HepG2 (cell line): ENCODE data around the gene FBXO24. TPM values are rescaled to one million over a fixed set of nuclear protein-coding genes. Genes with fewer than 3 reads are reported as not detected.
A peak's percentile ranks its signal among the peaks of the same experiment; 100 is the strongest.

Experiments
- ATAC-seq: fragments of 200-7000 bp; cut with Tn5 transposase; 3 replicates; pipeline ENCODE4 v1.9.1; 2020; ENCODE audit warnings: mild to moderate bottlenecking, moderate library complexity
- BruUV-seq: library from RNA; stranded (reverse); fragments of 400-500 nt; replicated peaks from 2 replicates; lab custom pipeline; 2021; lab: Mats Ljungman, UMichigan
- CTCF ChIA-PET: fragments of 300-600 bp; formaldehyde crosslinking; extraction: SDS; loops from one replicate; lab custom pipeline; 2021; ENCODE audit warnings: low total read pairs, inconsistent platforms, low intra/inter-chr PET ratio; lab: Yijun Ruan, JAX
- POLR2A ChIA-PET: fragments of 350-600 bp; sonication (Branson Sonifier 250); formaldehyde crosslinking; loops from one replicate; lab custom pipeline; 2020; ENCODE audit warnings: antibody characterized with exemption, inconsistent platforms; lab: Yijun Ruan, JAX
- DNase-seq: peaks from one replicate; pipeline ENCODE4 v3.0.0-alpha.2; 2015; ENCODE audit warnings: low spot score
- FAIRE-seq: peaks from 3 replicates; lab custom pipeline; 2011; peaks lifted over from hg19 to GRCh38; lab: Jason Lieb, UNC
- H2AFZ ChIP-seq: one replicate; pipeline ENCODE4 v1.6.1; 2011; ENCODE audit warnings: low read length, inconsistent platforms
- H3K27ac ChIP-seq: fragments of 300-600 bp; 3 replicates; pipeline ENCODE4 v1.8.0; 2011; ENCODE audit warnings: mixed run types, mild to moderate bottlenecking, mixed read lengths, low read length, inconsistent platforms; ENCODE audit not compliant: insufficient read depth; ENCODE audit errors: extremely low read length
- H3K27me3 ChIP-seq, 2 experiments: fragments of 200-600 bp in 1 of 2; 2 replicates in 1 of 2; 3 replicates in 1 of 2; pipeline versions ENCODE4 v1.6.0 to v1.8.0; 2011; ENCODE audit warnings: low read length in 2 of 2, mild to moderate bottlenecking in 2 of 2, moderate library complexity in 2 of 2, inconsistent platforms in 1 of 2; ENCODE audit not compliant: insufficient read depth in 2 of 2, control insufficient read depth in 1 of 2
- H3K36me3 ChIP-seq, 2 experiments: fragments of 200-600 bp in 1 of 2; replicated peaks in 1 of 2; 2 replicates in 1 of 2; 3 replicates in 1 of 2; pipeline versions ENCODE4 v1.5.1 to v1.8.0; 2011; ENCODE audit warnings: low read length in 2 of 2, inconsistent platforms in 1 of 2; ENCODE audit not compliant: insufficient read depth in 2 of 2, control insufficient read depth in 1 of 2
- H3K4me1 ChIP-seq: 2 replicates; pipeline ENCODE4 v1.5.1; 2012; ENCODE audit warnings: low read length, inconsistent platforms; ENCODE audit not compliant: insufficient read depth
- H3K4me2 ChIP-seq: 2 replicates; pipeline ENCODE4 v1.6.0; 2011; ENCODE audit warnings: low read depth, low read length, inconsistent platforms
- H3K4me3 ChIP-seq, 3 experiments: fragments of 200-600 bp in 1 of 3; sonication (generic), shearing (Covaris generic) in 1 of 3; replicated peaks in 1 of 3; 2 replicates each; pipeline ENCODE4 v1.5.1; 2011 to 2016; ENCODE audit warnings: low read length in 3 of 3, inconsistent platforms in 2 of 3, low read depth in 2 of 3, mild to moderate bottlenecking in 2 of 3, control low read depth in 1 of 3, mixed read lengths in 1 of 3; ENCODE audit not compliant: insufficient read depth in 1 of 3
- H3K79me2 ChIP-seq: one replicate; pipeline ENCODE4 v1.6.1; 2011; ENCODE audit warnings: low read length, inconsistent platforms; ENCODE audit not compliant: insufficient read depth
- H3K9ac ChIP-seq: 2 replicates; pipeline ENCODE4 v1.6.0; 2011; ENCODE audit warnings: mild to moderate bottlenecking, low read depth, low read length, inconsistent platforms; ENCODE audit not compliant: insufficient read depth
- H3K9me3 ChIP-seq: 2 replicates; pipeline ENCODE4 v1.5.1; 2012; ENCODE audit warnings: mild to moderate bottlenecking, low read length
- H4K20me1 ChIP-seq: 2 replicates; pipeline ENCODE4 v1.6.0; 2011; ENCODE audit warnings: inconsistent platforms, mild to moderate bottlenecking, low read length, moderate library complexity; ENCODE audit not compliant: insufficient read depth
- ERF ChIP-seq: IDR thresholded peaks from 2 replicates; pipeline ENCODE4 v1.6.1; 2018; ENCODE audit warnings: missing biosample characterization, missing genetic modification reagents
- EZH2 ChIP-seq: conservative IDR thresholded peaks from 2 replicates; pipeline ENCODE4 v1.6.1; 2012; ENCODE audit warnings: mild to moderate bottlenecking, low read depth, low read length, moderate library complexity
- GZF1 ChIP-seq: sonication (generic); formaldehyde crosslinking; IDR thresholded peaks from 2 replicates; pipeline ENCODE4 v1.5.1; 2020; ENCODE audit warnings: mild to moderate bottlenecking, missing genetic modification reagents
- HINFP ChIP-seq: sonication (generic); formaldehyde crosslinking; IDR thresholded peaks from 2 replicates; pipeline ENCODE4 v1.4.0; 2020; ENCODE audit warnings: low read depth, mild to moderate bottlenecking, missing genetic modification reagents
- KAT2B ChIP-seq: fragments of 150-350 bp; IDR thresholded peaks from 2 replicates; pipeline ENCODE4 v1.6.1; 2014; ENCODE audit warnings: low read depth, low read length, borderline replicate concordance
- KLF16 ChIP-seq, 2 experiments: sonication (generic) in 1 of 2; formaldehyde crosslinking in 1 of 2; IDR thresholded peaks; 2 replicates each; pipeline versions ENCODE4 v1.6.1 to v1.8.0; 2016 to 2023; ENCODE audit warnings: missing genetic modification reagents in 2 of 2, missing compliant biosample characterization in 1 of 2
- KMT2B ChIP-seq: IDR thresholded peaks from 2 replicates; pipeline ENCODE4 v1.6.1; 2016; ENCODE audit warnings: missing genetic modification reagents, missing compliant biosample characterization
- MEF2D ChIP-seq: sonication (generic); formaldehyde crosslinking; IDR thresholded peaks from 2 replicates; pipeline ENCODE4 v1.5.1; 2020; ENCODE audit warnings: mild to moderate bottlenecking, missing genetic modification reagents
- NFE2L2 ChIP-seq: fragments of 150-350 bp; IDR thresholded peaks from 2 replicates; pipeline ENCODE4 v1.6.1; 2014; ENCODE audit warnings: low read length
- PAWR ChIP-seq: sonication (generic); formaldehyde crosslinking; IDR thresholded peaks from 2 replicates; pipeline ENCODE4 v1.4.0; 2020; ENCODE audit warnings: missing genetic modification reagents, mild to moderate bottlenecking, borderline replicate concordance
- SETDB1 ChIP-seq: sonication (generic); formaldehyde crosslinking; IDR thresholded peaks from 2 replicates; pipeline ENCODE4 v1.5.1; 2020; ENCODE audit warnings: missing genetic modification reagents, mild to moderate bottlenecking, borderline replicate concordance
- ZFP36 ChIP-seq: fragments of 150-350 bp; IDR thresholded peaks from 2 replicates; pipeline ENCODE4 v1.6.1; 2018; ENCODE audit warnings: borderline replicate concordance, low read length, low read depth; ENCODE audit not compliant: partially characterized antibody
- ZNF446 ChIP-seq: sonication (generic); formaldehyde crosslinking; IDR thresholded peaks from 2 replicates; pipeline ENCODE4 v1.5.0; 2020; ENCODE audit warnings: mild to moderate bottlenecking, missing genetic modification reagents
- ZNF607 ChIP-seq: sonication (generic); formaldehyde crosslinking; IDR thresholded peaks from 2 replicates; pipeline ENCODE4 v1.5.1; 2020; ENCODE audit warnings: missing genetic modification reagents, mild to moderate bottlenecking, borderline replicate concordance
- ZNF724P ChIP-seq: sonication (generic); formaldehyde crosslinking; IDR thresholded peaks from 2 replicates; pipeline ENCODE4 v1.8.0; 2022; ENCODE audit warnings: missing genetic modification reagents, borderline replicate concordance
- WGBS: methylation state at CpG from one replicate; pipeline ENCODE4 v1.1.6; 2017; ENCODE audit warnings: low lambda C conversion rate; 5-methylcytosine and 5-hydroxymethylcytosine counted together
- in situ Hi-C: cut with HindIII; loops from 2 replicates; pipeline ENCODE4 v1.10.0; 2017; ENCODE audit warnings: low pct_unique_long_range_greater_than_20kb; ENCODE audit not compliant: extremely low pct_ligation_motif_present
- intact Hi-C: fragments of 100-400 bp; cut with micrococcal nuclease; formaldehyde crosslinking; loops from one replicate; pipeline ENCODE4 v1.10.0; 2022; ENCODE audit not compliant: unreplicated experiment
- polyA plus RNA-seq, 8 experiments: library from polyadenylated mRNA; depleted of rRNA in 3 of 8; stranded (reverse) in 7 of 8; unstranded in 1 of 8; fragments of >200 nt; fragmentation: Illumina TruSeq in 4 of 8; extraction: Trizol in 4 of 8; gene quantifications; 2 replicates each; pipeline versions ENCODE4 v1.2.1 to v1.2.3, GENCODE V29; 2011 to 2016; ENCODE audit warnings: low read depth in 4 of 8, missing spikeins in 1 of 8, mixed read lengths in 1 of 8; ENCODE audit not compliant: insufficient read depth in 1 of 8
- total RNA-seq, 5 experiments: library from RNA; depleted of rRNA; stranded (reverse); fragments of >200 nt; fragmentation: Illumina TruSeq; extraction: Trizol; gene quantifications; 2 replicates each; pipeline ENCODE4 v1.2.3, GENCODE V29; 2016; ENCODE audit warnings: low read depth in 1 of 5
- TF ChIP-seq, protein P1 (sequence below): sonication (generic); formaldehyde crosslinking; IDR thresholded peaks from 2 replicates; pipeline ENCODE4 v1.4.0; 2020; ENCODE audit warnings: mild to moderate bottlenecking, missing genetic modification reagents
- TF ChIP-seq, protein P2 (sequence below): sonication (generic); formaldehyde crosslinking; IDR thresholded peaks from 2 replicates; pipeline ENCODE4 v1.4.0; 2020; ENCODE audit warnings: missing genetic modification reagents
- TF ChIP-seq, protein P3 (sequence below): sonication (generic); formaldehyde crosslinking; IDR thresholded peaks from 2 replicates; pipeline ENCODE4 v1.9.0; 2021; ENCODE audit warnings: missing genetic modification reagents, mild to moderate bottlenecking, borderline replicate concordance

FBXO24 gene
- total and polyA plus RNA-seq, 2 of the 13 experiments (the other 11 are each of a cell fraction or from before 2014, with no cell fraction given) = 0.20 to 0.55 TPM

- H2AFZ ChIP-seq = no peak overlapping the region
- H3K4me3 ChIP-seq = peak overlapping the region; percentile 38 to 43 (median 39)
- in situ Hi-C loops (no loop called here), intact Hi-C loops (no loop called here)
- peak overlapping the region; percentile 94 for H3K27ac ChIP-seq
- H3K27me3 ChIP-seq = no peaks in the 10 kb centered on the region; a peak in 1 of 5 replicates
- FAIRE-seq (peak; percentile 88), ATAC-seq (no peak), DNase-seq (peak; percentile 76)
- H3K36me3 ChIP-seq = peaks cover 2 to 22% of the 10 kb centered on the region in 2 experiments
- peaks cover 82% of the 10 kb centered on the region for H3K4me1 ChIP-seq
- 0% methylated on average over 5 of the region's 5 CpGs for WGBS
- H3K79me2 ChIP-seq = peaks cover 79% of the 10 kb centered on the region
- BruUV-seq = no TSS peak
- peak overlapping the region; percentile 76 for H3K9ac ChIP-seq
- CTCF ChIA-PET = no interaction called here
- no peaks in the 10 kb centered on the region for H4K20me1 ChIP-seq
- POLR2A ChIA-PET = interaction anchor here (1.2 to 2.4 kb wide), 8 partner anchors 11 to 345 kb away, joined by 3 to 14 read pairs (median 6); partner anchors contain the start of genes MEPCE, TSC22D4, UFSP1 and ZCWPW1
- peak overlapping the region; percentile 86 for H3K4me2 ChIP-seq
- no peaks in the 10 kb centered on the region for H3K9me3 ChIP-seq
- TF ChIP-seq NFE2L2 = no peak
- no peak for TF ChIP-seq ZNF724P (CRISPR knock-in tag)
- TF ChIP-seq PAWR = no peak
- TF ChIP-seq ZNF446 (CRISPR knock-in tag) = no peak
- TF ChIP-seq, protein P1, sequence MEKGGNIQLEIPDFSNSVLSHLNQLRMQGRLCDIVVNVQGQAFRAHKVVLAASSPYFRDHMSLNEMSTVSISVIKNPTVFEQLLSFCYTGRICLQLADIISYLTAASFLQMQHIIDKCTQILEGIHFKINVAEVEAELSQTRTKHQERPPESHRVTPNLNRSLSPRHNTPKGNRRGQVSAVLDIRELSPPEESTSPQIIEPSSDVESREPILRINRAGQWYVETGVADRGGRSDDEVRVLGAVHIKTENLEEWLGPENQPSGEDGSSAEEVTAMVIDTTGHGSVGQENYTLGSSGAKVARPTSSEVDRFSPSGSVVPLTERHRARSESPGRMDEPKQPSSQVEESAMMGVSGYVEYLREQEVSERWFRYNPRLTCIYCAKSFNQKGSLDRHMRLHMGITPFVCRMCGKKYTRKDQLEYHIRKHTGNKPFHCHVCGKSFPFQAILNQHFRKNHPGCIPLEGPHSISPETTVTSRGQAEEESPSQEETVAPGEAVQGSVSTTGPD = no peak
- no peak for TF ChIP-seq KLF16 (CRISPR knock-in tag; IDR thresholded peaks at IDR 0.05)
- no peak for TF ChIP-seq ZFP36
- no peak for TF ChIP-seq KAT2B
- 0 out of 2 replicates have a peak, but pooled peaks have one; percentile 28 for TF ChIP-seq HINFP (CRISPR knock-in tag)
- no peak for TF ChIP-seq MEF2D (CRISPR knock-in tag)
- 0 out of 2 replicates have a peak, but pooled peaks have one; percentile 43 for TF ChIP-seq ERF (CRISPR knock-in tag)
- TF ChIP-seq, protein P2, sequence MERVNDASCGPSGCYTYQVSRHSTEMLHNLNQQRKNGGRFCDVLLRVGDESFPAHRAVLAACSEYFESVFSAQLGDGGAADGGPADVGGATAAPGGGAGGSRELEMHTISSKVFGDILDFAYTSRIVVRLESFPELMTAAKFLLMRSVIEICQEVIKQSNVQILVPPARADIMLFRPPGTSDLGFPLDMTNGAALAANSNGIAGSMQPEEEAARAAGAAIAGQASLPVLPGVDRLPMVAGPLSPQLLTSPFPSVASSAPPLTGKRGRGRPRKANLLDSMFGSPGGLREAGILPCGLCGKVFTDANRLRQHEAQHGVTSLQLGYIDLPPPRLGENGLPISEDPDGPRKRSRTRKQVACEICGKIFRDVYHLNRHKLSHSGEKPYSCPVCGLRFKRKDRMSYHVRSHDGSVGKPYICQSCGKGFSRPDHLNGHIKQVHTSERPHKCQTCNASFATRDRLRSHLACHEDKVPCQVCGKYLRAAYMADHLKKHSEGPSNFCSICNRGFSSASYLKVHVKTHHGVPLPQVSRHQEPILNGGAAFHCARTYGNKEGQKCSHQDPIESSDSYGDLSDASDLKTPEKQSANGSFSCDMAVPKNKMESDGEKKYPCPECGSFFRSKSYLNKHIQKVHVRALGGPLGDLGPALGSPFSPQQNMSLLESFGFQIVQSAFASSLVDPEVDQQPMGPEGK (CRISPR knock-in tag) = peak; percentile 71
- TF ChIP-seq GZF1 (CRISPR knock-in tag) = no peak
- TF ChIP-seq, protein P3, sequence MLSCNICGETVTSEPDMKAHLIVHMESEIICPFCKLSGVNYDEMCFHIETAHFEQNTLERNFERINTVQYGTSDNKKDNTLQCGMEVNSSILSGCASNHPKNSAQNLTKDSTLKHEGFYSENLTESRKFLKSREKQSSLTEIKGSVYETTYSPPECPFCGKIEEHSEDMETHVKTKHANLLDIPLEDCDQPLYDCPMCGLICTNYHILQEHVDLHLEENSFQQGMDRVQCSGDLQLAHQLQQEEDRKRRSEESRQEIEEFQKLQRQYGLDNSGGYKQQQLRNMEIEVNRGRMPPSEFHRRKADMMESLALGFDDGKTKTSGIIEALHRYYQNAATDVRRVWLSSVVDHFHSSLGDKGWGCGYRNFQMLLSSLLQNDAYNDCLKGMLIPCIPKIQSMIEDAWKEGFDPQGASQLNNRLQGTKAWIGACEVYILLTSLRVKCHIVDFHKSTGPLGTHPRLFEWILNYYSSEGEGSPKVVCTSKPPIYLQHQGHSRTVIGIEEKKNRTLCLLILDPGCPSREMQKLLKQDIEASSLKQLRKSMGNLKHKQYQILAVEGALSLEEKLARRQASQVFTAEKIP (CRISPR knock-in tag) = no peak
- no peak for TF ChIP-seq SETDB1 (CRISPR knock-in tag)
- TF ChIP-seq KMT2B = no peak
- no peak for TF ChIP-seq EZH2
- no peak for TF ChIP-seq ZNF607 (CRISPR knock-in tag)
These were observed 41.7 kb upstream of the FBXO24 start for GRCh38 chr7:100544386-100544785.
